Kidney epithelial cell (primary cell): ENCODE measurements around the gene MORN1. TPM values are rescaled to one million over a fixed set of nuclear protein-coding genes. Genes with fewer than 3 reads are reported as not detected.
"Not testable (repeated sequence)": the region's sequence is repeated elsewhere in the genome, so short reads cannot be mapped to it uniquely, and the experiment has no call there.

Source experiments
- DNase-seq: peaks from one replicate; pipeline ENCODE4 v3.0.0-alpha.2; 2010; ENCODE audit warnings: low read depth
- H3K27me3 ChIP-seq: 2 replicates; pipeline ENCODE4 v1.6.0; 2011; ENCODE audit warnings: low read length; ENCODE audit not compliant: control insufficient read depth, insufficient read depth
- H3K36me3 ChIP-seq: 2 replicates; pipeline ENCODE4 v1.5.1; 2011; ENCODE audit warnings: low read length; ENCODE audit not compliant: control insufficient read depth, insufficient read depth
- H3K4me3 ChIP-seq: 2 replicates; pipeline ENCODE4 v1.5.1; 2011; ENCODE audit warnings: low read depth, mild to moderate bottlenecking, control low read depth, low read length
- CTCF ChIP-seq: IDR thresholded peaks from 2 replicates; pipeline ENCODE4 v1.5.1; 2011; ENCODE audit warnings: mild to moderate bottlenecking, moderate library complexity, low read length, control low read depth, inconsistent platforms; ENCODE audit not compliant: insufficient read depth, poor library complexity, severe bottlenecking
- total RNA-seq: library from RNA; depleted of rRNA; stranded (reverse); fragments of >200 nt; gene quantifications from 2 replicates; pipeline ENCODE4 v1.2.3, GENCODE V29; 2015

MORN1 gene
- total RNA-seq: 7.7 and 8.4 TPM in 2 replicates

GRCh38 chr1:2391041-2391930 lies at the start of gene MORN1, which contains the start of gene RER1:
TSS of gene MORN1 (minus strand) at chr1:2391554. CDS start at chr1:2391533, 21 bp downstream.
TSS of gene RER1 (plus strand) at chr1:2391841. CDS start at chr1:2395791, 3,950 bp downstream.
- Histone ChIP-seq H3K27me3 (no peaks in the 10 kb centered on the region), H3K4me3 (peak within 1 kb of the TSS; percentile 87), H3K36me3 (no peaks in the 10 kb centered on the region)
- no peak for TF ChIP-seq CTCF
- peak; percentile 86 for DNase-seq

DNA sequence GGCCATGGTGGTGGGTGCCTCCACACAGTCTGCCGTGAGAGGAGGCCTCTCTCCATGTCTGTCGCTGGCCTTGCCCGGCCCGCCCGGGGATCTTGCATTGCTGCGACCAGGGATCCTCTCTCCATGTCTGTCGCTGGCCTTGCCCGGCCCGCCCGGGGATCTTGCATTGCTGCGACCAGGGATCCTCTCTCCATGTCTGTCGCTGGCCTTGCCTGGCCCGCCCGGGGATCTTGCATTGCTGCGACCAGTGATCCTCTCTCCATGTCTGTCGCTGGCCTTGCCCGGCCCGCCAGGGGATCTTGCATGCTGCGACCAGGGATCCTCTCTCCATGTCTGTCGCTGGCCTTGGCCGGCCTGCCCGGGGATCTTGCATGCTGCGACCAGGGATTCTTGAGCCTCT lies 49.0 kb upstream of the MORN1 start:
- peaks cover 37% of the 10 kb centered on the region for H3K27me3 ChIP-seq
- not testable (repeated sequence) for DNase-seq, H3K36me3 ChIP-seq, H3K4me3 ChIP-seq

DNA sequence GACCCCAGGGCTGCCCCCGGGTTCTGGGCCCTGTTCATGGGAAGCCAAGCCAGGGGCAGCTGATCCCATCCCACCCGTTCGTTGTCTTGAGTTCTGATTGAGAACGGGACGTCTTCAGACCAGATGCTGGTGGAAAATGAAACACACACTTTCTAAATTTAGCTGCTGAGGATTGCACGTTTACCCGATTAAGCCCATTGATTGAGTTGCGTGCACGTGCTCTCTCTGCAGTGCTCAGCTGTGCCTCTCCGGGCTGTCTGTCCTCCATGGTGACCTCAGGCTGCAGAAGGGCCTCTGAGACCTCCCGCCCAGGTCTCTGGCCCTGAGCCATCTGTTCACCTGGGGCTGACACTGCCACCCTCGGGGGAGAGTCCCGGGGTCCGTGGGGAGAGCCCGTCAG lies 48.0 kb upstream of the MORN1 start:
- H3K36me3 ChIP-seq: no peaks in the 10 kb centered on the region
- H3K4me3 ChIP-seq: no peak overlapping the region
- H3K27me3 ChIP-seq: peaks cover 36% of the 10 kb centered on the region
- DNase-seq: no peak
- no peak for TF ChIP-seq CTCF

GRCh38 chr1:2438641-2439040 lies 47.3 kb upstream of the MORN1 start:
- no peak overlapping the region for H3K4me3 ChIP-seq
- no peak for DNase-seq
- peaks cover 38% of the 10 kb centered on the region for H3K27me3 ChIP-seq
- TF ChIP-seq CTCF: no peak
- no peaks in the 10 kb centered on the region for H3K36me3 ChIP-seq

GRCh38 chr1:2438038-2438437 lies 46.7 kb upstream of the MORN1 start:
- Histone ChIP-seq H3K4me3 (no peak overlapping the region), H3K36me3 (no peaks in the 10 kb centered on the region), H3K27me3 (peaks cover 40% of the 10 kb centered on the region)
- TF ChIP-seq CTCF: no peak
- DNase-seq: no peak

- no peak overlapping the region for H3K4me3 ChIP-seq
- peaks cover 40% of the 10 kb centered on the region for H3K27me3 ChIP-seq
- no peaks in the 10 kb centered on the region for H3K36me3 ChIP-seq
- no peak for DNase-seq
- no peak for TF ChIP-seq CTCF
Observed at GRCh38 chr1:2437617-2438016, 46.3 kb upstream of the MORN1 start.
